Astrocyte of the cerebellum (primary cell): ENCODE results near the gene USP10.

Source experiments
- DNase-seq: peaks from one replicate; pipeline ENCODE4 v3.0.0-alpha.2; 2011; ENCODE audit warnings: low read depth
- H3K4me3 ChIP-seq: 2 replicates; pipeline ENCODE4 v1.5.1; 2011; ENCODE audit warnings: mild to moderate bottlenecking, low read depth, low read length, moderate library complexity
- in situ Hi-C: cut with HindIII; loops from 2 replicates; pipeline ENCODE4 v1.10.0; 2017; ENCODE audit warnings: low sequenced_read_pairs
- TF ChIP-seq, protein P1 (sequence below): IDR thresholded peaks from 2 replicates; pipeline ENCODE4 v1.5.1; 2012; ENCODE audit warnings: low read length, low read depth, moderate library complexity, mild to moderate bottlenecking; ENCODE audit errors: missing control alignments

USP10 gene

DNA sequence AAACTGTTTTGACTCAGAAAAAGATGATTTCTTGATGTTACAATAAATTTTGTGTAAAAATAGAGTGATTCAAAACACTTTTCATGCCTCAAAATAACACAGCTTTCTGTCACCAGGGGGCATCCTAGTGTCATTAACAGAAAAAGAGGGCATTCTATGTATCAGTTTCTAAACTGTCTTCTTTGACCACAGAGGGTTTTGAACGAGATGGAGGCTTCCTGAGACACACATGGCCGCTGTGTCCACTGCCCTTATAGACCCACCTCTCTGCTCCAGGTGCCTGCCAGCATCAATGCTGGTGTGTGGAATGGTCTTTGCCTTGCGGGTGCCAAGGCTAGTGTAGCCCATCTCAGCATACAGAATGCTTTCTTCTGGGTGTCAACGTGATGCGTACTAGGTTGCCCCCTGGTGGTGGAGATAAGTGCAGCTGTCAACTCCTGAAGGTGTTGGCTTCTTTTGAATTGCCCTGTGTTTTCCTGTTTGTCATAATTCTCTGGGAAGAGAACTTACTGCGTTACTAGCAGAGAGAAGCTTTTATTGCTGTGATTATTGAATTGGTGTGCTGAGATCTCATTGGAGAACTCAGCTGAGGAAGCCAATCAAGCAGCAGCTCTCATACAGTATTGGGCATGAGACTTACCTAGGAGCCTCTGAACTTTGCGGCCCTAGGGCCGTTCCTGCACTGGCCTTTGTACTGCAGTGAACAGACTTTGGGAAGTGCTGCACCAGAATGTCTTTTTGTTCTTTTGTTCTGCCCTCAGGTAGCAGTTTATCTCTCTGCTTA, 38.6 kb downstream of the USP10 start:
- no peak for DNase-seq
- TF ChIP-seq, protein P1, sequence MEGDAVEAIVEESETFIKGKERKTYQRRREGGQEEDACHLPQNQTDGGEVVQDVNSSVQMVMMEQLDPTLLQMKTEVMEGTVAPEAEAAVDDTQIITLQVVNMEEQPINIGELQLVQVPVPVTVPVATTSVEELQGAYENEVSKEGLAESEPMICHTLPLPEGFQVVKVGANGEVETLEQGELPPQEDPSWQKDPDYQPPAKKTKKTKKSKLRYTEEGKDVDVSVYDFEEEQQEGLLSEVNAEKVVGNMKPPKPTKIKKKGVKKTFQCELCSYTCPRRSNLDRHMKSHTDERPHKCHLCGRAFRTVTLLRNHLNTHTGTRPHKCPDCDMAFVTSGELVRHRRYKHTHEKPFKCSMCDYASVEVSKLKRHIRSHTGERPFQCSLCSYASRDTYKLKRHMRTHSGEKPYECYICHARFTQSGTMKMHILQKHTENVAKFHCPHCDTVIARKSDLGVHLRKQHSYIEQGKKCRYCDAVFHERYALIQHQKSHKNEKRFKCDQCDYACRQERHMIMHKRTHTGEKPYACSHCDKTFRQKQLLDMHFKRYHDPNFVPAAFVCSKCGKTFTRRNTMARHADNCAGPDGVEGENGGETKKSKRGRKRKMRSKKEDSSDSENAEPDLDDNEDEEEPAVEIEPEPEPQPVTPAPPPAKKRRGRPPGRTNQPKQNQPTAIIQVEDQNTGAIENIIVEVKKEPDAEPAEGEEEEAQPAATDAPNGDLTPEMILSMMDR = peak; percentile 93
- in situ Hi-C loops = loop anchor here (25.0 kb wide), 1 partner anchor 226 kb away; the partner anchor contains the start of gene MEAK7
- no peak overlapping the region for H3K4me3 ChIP-seq

DNA sequence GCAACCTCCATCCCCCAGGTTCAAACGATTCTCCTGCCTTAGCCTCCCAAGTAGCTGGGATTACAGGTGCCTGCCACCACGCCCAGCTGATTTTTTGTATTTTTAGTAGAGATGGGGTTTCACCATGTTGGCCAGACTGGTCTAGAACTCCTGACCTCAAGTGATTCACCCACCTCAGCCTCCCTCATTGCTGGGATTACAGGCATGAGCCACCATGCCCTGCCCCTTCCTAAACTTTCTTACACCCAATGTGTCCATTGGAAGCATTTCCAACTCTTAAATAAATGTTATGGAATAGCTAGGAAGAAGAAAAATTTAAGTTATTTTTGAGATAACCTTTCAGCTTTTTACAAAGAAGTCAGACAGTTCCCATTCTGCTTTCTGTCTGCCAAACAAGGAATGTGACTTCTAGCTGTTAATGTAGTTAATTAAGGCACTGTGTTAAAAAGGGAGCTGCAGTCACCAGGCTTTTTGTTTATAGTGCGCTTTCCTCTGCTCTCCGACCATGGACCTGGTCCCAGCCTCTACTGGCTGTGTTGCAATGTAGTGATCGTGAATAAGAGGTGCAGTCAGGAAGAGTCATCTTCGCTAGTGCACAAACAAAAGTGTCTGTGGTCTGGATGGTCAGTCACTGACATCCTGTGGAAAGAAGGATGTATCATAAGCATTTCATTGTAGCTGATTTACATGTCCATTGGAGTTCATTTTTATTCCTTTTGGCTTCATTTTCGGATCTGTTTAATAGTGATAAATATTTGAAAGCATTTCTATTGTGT, 39.7 kb downstream of the USP10 start:
- TF ChIP-seq, protein P1 = no peak
- in situ Hi-C loops = loop anchor here (10.0 to 25.0 kb wide), 2 partner anchors 205 to 227 kb away; partner anchors contain the start of gene MEAK7
- peak; percentile 56 for DNase-seq
- no peak overlapping the region for H3K4me3 ChIP-seq

DNA sequence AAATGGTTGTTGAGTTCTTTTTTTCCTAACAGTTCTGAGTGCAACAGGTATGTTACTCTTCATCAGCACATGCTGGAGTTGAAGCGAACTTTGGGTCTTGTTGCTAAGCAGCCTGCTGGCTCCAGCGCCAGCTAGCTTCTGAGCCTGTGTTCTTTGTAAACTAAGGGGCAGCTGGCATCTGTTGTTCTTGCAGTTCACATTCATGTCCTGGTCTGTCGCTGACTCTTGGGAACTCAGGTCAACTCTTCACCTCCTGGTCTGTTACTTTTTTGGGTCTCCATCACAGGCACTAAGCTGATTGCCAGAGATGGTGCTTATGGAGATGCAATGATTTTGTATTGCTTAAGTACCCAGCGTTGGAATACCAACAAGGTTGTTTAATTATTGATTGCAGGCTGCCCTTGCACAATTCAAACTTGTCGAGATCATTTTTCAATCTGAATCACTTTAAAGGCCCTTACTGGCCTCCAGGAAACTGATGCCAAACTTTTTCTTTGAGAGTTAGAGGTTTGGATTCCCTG, 40.9 kb downstream of the USP10 start:
- TF ChIP-seq, protein P1 = no peak
- in situ Hi-C loops = loop anchor here (10.0 to 25.0 kb wide), 2 partner anchors 204 to 228 kb away; partner anchors contain the start of gene MEAK7
- no peak overlapping the region for H3K4me3 ChIP-seq
- DNase-seq = no peak

DNA sequence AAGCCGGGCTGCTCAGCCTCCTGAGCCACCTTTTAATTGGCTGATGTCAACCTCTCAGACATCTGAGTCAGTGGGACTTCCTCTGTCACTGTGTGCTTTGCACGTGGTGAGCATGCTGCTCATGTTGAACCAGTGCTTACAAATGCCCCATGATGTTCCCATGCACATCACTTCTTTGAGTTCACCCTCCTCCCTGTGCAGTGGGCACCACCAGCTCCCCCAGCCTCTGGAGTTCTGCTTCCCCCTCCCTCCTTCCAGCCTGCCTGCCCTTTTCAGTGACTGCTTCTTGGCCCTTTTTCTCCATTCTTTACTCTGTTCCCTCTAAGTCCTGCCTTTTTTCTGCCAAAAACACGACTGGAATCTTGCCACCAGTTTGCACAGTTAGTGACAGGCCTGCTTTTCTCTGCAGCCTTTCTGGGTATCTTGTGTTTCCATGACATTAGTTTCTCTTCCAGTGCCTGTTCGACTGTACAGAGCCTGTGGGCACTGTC, 41.6 kb downstream of the USP10 start:
- TF ChIP-seq, protein P1 = no peak
- no peak for DNase-seq
- H3K4me3 ChIP-seq = no peak overlapping the region
- in situ Hi-C loops = loop anchor here (10.0 to 25.0 kb wide), 2 partner anchors 203 to 229 kb away; partner anchors contain the start of gene MEAK7

DNA sequence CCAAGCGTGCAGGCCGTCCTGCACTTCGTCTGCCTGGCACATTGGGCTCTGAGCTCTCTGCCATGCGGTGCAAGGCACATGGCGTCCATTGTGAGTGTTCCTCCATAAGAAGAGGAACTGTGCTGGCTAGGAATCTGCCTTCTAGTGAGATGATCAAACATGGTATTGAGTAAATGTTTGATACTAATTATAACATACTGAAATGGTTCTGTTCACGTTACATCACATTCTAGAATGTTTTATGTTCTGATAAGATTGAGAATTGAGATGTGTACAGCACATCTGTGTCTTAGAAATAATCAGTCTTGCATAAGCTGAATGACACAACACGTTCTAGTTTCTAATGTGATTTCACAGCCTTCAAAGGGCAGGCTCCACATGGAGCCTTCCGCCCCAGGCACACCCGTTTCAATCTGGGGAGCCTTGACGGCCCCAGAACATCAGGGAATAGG, 42.9 kb downstream of the USP10 start:
- no peak overlapping the region for H3K4me3 ChIP-seq
- TF ChIP-seq, protein P1 = no peak
- DNase-seq = no peak
- in situ Hi-C loops = loop anchor here (10.0 to 25.0 kb wide), 2 partner anchors 202 to 230 kb away; partner anchors contain the start of gene MEAK7

DNA sequence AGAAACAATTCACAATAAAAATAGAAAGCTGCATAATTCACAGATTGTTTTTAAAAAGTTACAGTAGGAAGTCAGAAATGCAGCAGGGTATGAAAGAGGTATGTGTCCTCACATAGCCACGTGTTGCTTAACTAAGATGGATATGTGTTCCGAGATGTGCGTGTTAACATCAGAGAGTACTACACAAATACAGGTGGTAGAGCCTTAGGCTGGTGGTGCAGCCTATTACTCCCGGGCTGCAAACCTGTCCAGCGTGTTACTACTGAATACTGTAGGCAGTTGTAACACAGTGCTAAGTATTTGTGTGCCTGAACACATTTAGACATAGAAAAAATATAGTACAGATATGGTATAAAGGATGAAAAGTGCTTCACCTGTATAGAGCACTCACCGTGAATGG, 46.4 kb downstream of the USP10 start:
- no peak for DNase-seq
- TF ChIP-seq, protein P1 = no peak
- in situ Hi-C loops = loop anchor here (10.0 to 25.0 kb wide), 2 partner anchors 199 to 234 kb away; partner anchors contain the start of gene MEAK7
- no peak overlapping the region for H3K4me3 ChIP-seq
